Measurements from ENCODE around the gene CATSPERD. TPM values are rescaled to one million over a fixed set of nuclear protein-coding genes. Genes with fewer than 3 reads are reported as not detected.
"Not testable (repeated sequence)": the region's sequence is repeated elsewhere in the genome, so short reads cannot be mapped to it uniquely, and the experiment has no call there.

CATSPERD gene
- total RNA-seq, 1 experiment from 2014 or later, result not detected

DNA sequence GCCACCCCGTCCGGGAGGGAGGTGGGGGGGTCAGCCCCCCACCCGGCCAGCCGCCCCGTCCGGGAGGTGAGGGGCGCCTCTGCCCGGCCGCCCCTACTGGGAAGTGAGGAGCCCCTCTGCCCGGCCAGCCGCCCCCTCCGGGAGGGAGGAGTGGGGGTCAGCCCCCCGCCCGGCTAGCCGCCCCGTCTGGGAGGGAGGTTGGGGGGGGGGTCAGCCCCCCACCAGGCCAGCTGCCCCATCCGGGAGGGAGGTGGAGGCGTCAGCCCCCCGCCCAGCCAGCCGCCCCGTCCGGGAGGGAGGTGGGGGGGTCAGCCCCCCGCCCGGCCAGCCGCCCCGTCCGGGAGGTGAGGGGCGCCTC is 18.4 kb upstream of the CATSPERD start:
- H3K4me3 ChIP-seq (ENCODE audit: low read length); H3K27ac ChIP-seq (ENCODE audit: low read length): not testable (repeated sequence)
- H3K36me3 ChIP-seq (ENCODE audit: insufficient read depth, low read length), result peaks cover 13% of the 10 kb centered on the region

DNA sequence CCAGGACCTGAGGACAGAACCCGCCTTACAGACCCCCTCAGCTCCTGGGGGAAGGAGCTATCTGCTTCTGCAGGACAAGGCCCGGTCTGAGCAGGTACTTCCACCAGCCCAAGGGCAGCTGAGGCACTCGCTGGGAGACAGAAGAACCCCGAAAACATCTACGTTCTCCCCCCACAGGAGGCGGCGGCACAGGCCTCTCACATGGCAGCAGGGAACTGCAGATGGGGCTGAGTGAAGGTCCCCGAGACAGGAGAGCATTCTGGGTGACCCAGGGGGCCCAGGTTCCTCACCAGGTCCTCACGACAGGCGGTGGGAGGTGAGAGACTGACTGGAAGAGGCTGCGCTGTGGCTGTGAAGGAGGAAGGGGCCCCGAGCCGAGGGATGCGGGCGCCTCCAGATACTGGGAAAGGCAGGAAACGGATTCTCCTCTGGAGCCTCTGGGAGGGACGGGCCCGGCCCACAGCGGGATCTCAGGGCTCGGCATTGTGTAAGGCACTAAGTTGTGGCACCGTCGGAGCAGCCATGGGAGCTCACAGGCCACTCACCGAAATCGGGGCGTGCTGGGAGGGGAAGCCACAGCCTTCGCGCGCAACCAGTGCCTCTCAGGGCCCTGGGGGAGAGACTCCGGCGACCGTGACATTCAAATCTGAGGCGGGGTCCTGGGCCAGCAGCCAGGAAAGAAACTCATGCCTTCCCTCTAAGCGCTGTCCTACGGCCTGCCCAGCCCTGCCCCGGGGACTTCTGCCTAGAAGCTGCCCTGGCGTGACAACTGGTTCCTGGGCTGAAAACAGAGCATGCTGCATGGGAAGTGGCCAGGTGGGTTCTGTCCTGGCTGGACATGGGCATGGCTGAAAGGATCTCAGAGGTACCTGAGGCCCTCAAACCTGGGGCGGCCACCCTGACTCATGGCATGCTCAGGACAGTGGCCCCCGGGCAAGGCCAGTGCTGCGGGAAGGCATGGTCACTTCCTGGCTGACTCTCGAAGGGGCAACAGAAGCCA is 16.3 kb upstream of the CATSPERD start:
- Histone ChIP-seq H3K27ac (ENCODE audit: low read length) (no peak overlapping the region), H3K4me2 (ENCODE audit: low read depth, low read length, poor library complexity, severe bottlenecking) (no peak overlapping the region), H3K27me3 (ENCODE audit: low read length) (no peaks in the 10 kb centered on the region), H3K4me3 (ENCODE audit: low read length) (no peak overlapping the region), H3K4me1 (ENCODE audit: low read length) (no peaks in the 10 kb centered on the region), H3K36me3 (ENCODE audit: insufficient read depth, low read length) (peaks cover 13% of the 10 kb centered on the region), H2AFZ (ENCODE audit: low read length) (no peak overlapping the region), H3K79me2 (ENCODE audit: low read length) (no peaks in the 10 kb centered on the region), H4K20me1 (ENCODE audit: insufficient read depth, low read depth, low read length) (0 out of 2 replicates have a peak, but pooled peaks cover 4% of the 10 kb centered on the region), H3K9ac (ENCODE audit: low read length) (no peak overlapping the region), H3K9me3 (ENCODE audit: low read length) (no peaks in the 10 kb centered on the region), H3K9me2 (replicated peaks; ENCODE audit: insufficient read depth, low read length) (no peaks in the 10 kb centered on the region)
- no peak for DNase-seq

More for the DNA sequence above, 18.4 kb upstream of the CATSPERD start:
- not testable (repeated sequence) for H3K4me1 ChIP-seq (ENCODE audit: low read length); H2AFZ ChIP-seq (ENCODE audit: low read length); H3K9ac ChIP-seq (ENCODE audit: low read length); H3K9me2 ChIP-seq (replicated peaks; ENCODE audit: insufficient read depth, low read length); DNase-seq; H3K79me2 ChIP-seq (ENCODE audit: low read length); H3K4me2 ChIP-seq (ENCODE audit: low read depth, low read length, poor library complexity, severe bottlenecking); H3K27me3 ChIP-seq (ENCODE audit: low read length); H3K9me3 ChIP-seq (ENCODE audit: low read length)
- H4K20me1 ChIP-seq (ENCODE audit: insufficient read depth, low read depth, low read length), result peaks cover 11% of the 10 kb centered on the region; the same call in 1 of the 2 replicates

DNA sequence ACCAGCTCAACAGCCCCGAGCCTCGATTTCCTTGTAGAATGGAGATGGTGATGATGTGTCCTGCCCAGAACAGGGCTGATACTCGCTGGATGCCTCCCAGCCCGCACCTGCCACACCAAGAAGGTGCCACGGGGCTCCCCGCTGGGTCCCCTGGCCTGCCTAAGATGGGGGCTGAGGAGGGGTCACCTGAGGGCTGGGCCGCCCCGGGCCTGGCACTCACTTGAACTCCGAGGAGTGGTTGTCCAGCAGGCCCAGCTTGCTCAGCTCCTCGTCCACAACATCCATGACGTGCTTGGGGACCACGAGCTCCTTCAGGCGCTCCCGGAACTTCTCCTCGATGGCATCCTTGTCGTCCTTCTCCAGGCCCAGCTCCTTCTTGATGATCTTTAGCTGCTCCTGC is 14.9 kb upstream of the CATSPERD start:
- Histone ChIP-seq H3K27ac (ENCODE audit: low read length) (no peak overlapping the region), H3K9me2 (replicated peaks; ENCODE audit: insufficient read depth, low read length) (no peaks in the 10 kb centered on the region), H2AFZ (ENCODE audit: low read length) (no peak overlapping the region), H3K4me1 (ENCODE audit: low read length) (no peaks in the 10 kb centered on the region), H3K79me2 (ENCODE audit: low read length) (no peaks in the 10 kb centered on the region), H3K9me3 (ENCODE audit: low read length) (no peaks in the 10 kb centered on the region), H3K36me3 (ENCODE audit: insufficient read depth, low read length) (peaks cover 13% of the 10 kb centered on the region), H3K4me2 (ENCODE audit: low read depth, low read length, poor library complexity, severe bottlenecking) (no peak overlapping the region), H3K9ac (ENCODE audit: low read length) (no peak overlapping the region), H4K20me1 (ENCODE audit: insufficient read depth, low read depth, low read length) (0 out of 2 replicates have a peak, but pooled peaks cover 2% of the 10 kb centered on the region), H3K27me3 (ENCODE audit: low read length) (no peaks in the 10 kb centered on the region), H3K4me3 (ENCODE audit: low read length) (no peak overlapping the region)
- no peak for DNase-seq

DNA sequence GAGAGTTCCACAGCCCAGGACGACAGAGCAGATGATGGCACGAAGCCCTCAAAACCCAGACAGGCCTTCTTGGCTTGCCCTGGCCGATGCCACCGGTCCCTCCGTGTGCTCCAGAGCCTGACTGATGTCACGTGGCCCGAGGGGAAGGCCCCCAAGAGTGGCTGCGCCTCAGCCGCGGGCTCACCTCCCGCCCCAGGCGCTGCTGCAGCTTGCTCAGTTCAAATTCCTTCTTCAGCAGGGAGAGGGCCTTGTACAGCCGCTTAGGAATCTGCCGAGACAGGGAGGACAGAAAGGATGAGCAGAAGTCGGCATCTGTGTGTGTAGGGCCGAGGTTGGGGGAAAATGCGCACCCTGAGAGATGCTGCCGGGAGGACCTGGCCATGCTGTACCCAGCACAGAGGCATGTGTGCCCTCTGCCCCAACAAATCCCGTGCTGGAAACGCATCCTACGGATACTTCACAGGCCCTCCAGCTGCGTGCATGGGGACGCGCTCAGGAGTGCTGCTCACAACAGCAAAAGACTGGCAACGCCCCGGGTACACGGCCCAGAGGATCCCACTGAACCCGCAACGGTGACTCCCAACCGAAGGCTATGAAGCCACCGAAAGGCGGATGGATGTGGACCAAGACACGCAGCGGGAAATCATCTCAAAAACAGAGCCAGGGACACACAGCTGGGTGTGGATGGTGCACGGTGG is 13.4 kb upstream of the CATSPERD start:
- H3K4me3 ChIP-seq (ENCODE audit: low read length), result no peak overlapping the region
- H3K79me2 ChIP-seq (ENCODE audit: low read length), result no peaks in the 10 kb centered on the region
- H3K4me2 ChIP-seq (ENCODE audit: low read depth, low read length, poor library complexity, severe bottlenecking), result no peak overlapping the region
- no peak overlapping the region for H2AFZ ChIP-seq (ENCODE audit: low read length)
- H3K9me2 ChIP-seq (replicated peaks; ENCODE audit: insufficient read depth, low read length), result no peaks in the 10 kb centered on the region
- no peaks in the 10 kb centered on the region for H3K9me3 ChIP-seq (ENCODE audit: low read length)
- no peaks in the 10 kb centered on the region for H3K27me3 ChIP-seq (ENCODE audit: low read length)
- no peak for DNase-seq
- H3K27ac ChIP-seq (ENCODE audit: low read length), result no peak overlapping the region
- no peaks in the 10 kb centered on the region for H4K20me1 ChIP-seq (ENCODE audit: insufficient read depth, low read depth, low read length)
- no peak overlapping the region for H3K9ac ChIP-seq (ENCODE audit: low read length)
- H3K4me1 ChIP-seq (ENCODE audit: low read length), result no peaks in the 10 kb centered on the region
- peaks cover 16% of the 10 kb centered on the region for H3K36me3 ChIP-seq (ENCODE audit: insufficient read depth, low read length)

DNA sequence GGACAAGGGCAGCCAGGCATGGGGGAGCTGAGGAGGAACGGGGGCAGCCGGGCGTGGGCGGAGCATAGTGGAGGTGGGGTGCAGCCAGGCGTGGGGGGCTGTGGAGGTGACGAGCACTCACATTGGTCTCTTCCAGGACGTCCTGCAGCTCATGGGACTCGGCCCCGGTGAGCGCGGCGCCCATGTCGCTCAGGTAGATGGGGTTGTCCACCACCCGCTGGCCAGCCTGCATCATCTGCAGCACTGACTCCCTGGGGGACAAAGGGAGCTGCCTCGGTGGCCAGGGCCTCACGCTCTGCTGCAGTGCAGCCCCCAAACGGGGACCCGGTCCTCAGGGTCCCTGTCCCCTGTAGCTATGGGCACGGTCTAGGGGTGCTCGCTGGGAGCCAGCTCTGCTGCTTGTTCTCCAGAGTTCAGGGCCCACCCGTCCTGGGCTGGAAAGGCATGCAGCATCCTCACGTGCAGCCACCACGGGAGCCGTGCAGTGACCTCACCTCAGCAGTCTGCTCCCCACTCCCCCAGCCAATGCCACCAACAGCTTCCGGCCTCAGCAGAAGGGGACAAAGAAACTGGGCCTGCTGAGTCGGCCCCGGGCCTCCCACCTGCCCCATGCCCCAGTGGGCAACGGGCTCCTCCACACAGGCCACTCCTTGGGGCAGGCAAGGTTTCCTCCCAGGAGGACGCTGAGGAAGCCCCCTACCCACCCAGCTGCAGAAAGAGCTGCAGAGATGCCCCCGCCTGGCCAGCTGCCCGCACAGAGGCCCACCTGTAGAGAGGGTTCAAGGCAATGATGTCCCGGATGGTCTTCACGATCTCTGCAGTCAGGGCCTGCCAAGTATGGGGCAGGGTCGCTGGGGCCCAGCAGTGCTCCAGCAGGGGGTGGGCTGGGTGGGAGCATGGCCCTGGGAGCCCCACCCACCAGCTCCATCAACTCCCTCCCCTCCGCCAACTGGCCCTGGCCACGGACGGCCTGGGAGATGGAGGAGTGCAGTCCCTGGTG is 12.6 kb upstream of the CATSPERD start:
- Histone ChIP-seq H3K27me3 (ENCODE audit: low read length) (no peaks in the 10 kb centered on the region), H3K9me2 (replicated peaks; ENCODE audit: insufficient read depth, low read length) (no peaks in the 10 kb centered on the region), H3K9me3 (ENCODE audit: low read length) (no peaks in the 10 kb centered on the region), H4K20me1 (ENCODE audit: insufficient read depth, low read depth, low read length) (no peaks in the 10 kb centered on the region), H3K79me2 (ENCODE audit: low read length) (no peaks in the 10 kb centered on the region), H3K4me3 (ENCODE audit: low read length) (no peak overlapping the region), H2AFZ (ENCODE audit: low read length) (no peak overlapping the region), H3K9ac (ENCODE audit: low read length) (no peak overlapping the region), H3K4me2 (ENCODE audit: low read depth, low read length, poor library complexity, severe bottlenecking) (no peak overlapping the region), H3K36me3 (ENCODE audit: insufficient read depth, low read length) (peaks cover 16% of the 10 kb centered on the region), H3K27ac (ENCODE audit: low read length) (no peak overlapping the region), H3K4me1 (ENCODE audit: low read length) (no peaks in the 10 kb centered on the region)
- no peak for DNase-seq

DNA sequence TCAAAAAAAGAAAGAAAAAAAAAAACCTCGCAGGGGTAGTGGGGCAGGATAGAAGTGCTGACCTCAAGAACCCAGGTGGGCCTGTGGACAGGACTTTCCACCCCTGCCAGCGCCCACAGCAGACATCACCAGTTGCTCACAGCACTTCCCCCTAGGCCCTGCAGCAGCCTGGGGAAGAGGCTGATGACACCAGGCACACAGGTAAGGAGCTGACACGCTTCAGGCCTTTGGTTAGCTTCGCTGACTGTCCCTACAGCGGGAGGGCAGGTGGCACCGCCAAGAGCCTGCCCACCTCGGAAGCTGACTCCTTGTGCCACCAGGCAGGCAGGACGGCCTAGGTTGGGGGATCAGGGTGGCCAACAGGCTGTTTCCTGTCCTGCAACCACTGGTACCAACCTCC is 9.4 kb upstream of the CATSPERD start:
- H3K27ac ChIP-seq (ENCODE audit: low read length), result no peak overlapping the region
- H3K9ac ChIP-seq (ENCODE audit: low read length), result no peak overlapping the region
- H3K9me3 ChIP-seq (ENCODE audit: low read length), result no peaks in the 10 kb centered on the region
- H3K27me3 ChIP-seq (ENCODE audit: low read length), result no peaks in the 10 kb centered on the region
- H3K4me1 ChIP-seq (ENCODE audit: low read length), result no peaks in the 10 kb centered on the region
- H3K36me3 ChIP-seq (ENCODE audit: insufficient read depth, low read length), result peaks cover 11% of the 10 kb centered on the region; the same call in 1 of the 2 replicates
- DNase-seq, result no peak
- no peak overlapping the region for H3K4me2 ChIP-seq (ENCODE audit: low read depth, low read length, poor library complexity, severe bottlenecking)
- H2AFZ ChIP-seq (ENCODE audit: low read length), result no peak overlapping the region
- peaks cover 5% of the 10 kb centered on the region; the same call in 1 of the 2 replicates for H4K20me1 ChIP-seq (ENCODE audit: insufficient read depth, low read depth, low read length)
- H3K9me2 ChIP-seq (replicated peaks; ENCODE audit: insufficient read depth, low read length), result no peaks in the 10 kb centered on the region
- peaks cover 20% of the 10 kb centered on the region for H3K79me2 ChIP-seq (ENCODE audit: low read length)
- H3K4me3 ChIP-seq (ENCODE audit: low read length), result no peak overlapping the region

DNA sequence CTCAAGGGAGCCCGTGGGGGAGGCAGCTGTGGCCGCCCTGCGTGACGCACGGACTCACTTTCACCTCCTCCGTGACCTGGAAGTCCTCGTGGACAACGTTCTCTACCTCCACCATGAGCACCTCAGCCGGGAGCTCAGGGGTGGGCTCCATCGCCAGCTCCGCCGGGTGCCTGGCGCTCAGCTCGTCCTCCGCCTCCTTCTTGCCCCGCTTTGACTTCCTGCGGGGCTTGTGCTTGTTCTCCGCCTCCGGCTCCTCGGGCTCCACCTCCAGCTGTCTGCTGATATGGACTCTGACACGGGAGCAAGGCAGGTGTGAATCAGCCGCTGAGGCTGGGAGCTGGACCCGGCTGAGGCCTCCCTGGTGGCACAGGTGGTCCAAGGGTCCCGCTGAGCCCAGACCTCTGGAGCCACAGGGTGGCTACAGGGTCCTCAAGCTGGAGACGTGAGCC is 8.7 kb upstream of the CATSPERD start:
- Histone ChIP-seq H3K4me3 (ENCODE audit: low read length) (no peak overlapping the region), H3K4me2 (ENCODE audit: low read depth, low read length, poor library complexity, severe bottlenecking) (no peak overlapping the region), H3K79me2 (ENCODE audit: low read length) (peaks cover 27% of the 10 kb centered on the region), H3K27me3 (ENCODE audit: low read length) (no peaks in the 10 kb centered on the region), H3K9ac (ENCODE audit: low read length) (no peak overlapping the region), H3K9me2 (replicated peaks; ENCODE audit: insufficient read depth, low read length) (no peaks in the 10 kb centered on the region), H4K20me1 (ENCODE audit: insufficient read depth, low read depth, low read length) (peaks cover 9% of the 10 kb centered on the region; the same call in 1 of the 2 replicates), H3K4me1 (ENCODE audit: low read length) (no peaks in the 10 kb centered on the region), H2AFZ (ENCODE audit: low read length) (no peak overlapping the region), H3K9me3 (ENCODE audit: low read length) (no peaks in the 10 kb centered on the region), H3K27ac (ENCODE audit: low read length) (no peak overlapping the region), H3K36me3 (ENCODE audit: insufficient read depth, low read length) (peaks cover 14% of the 10 kb centered on the region; the same call in 1 of the 2 replicates)
- DNase-seq, result no peak

Data from Karpas-422 (cell line).